ENCODE results near the gene GRPEL1.

The GRPEL1 gene

GRCh38 chr4:7024336-7024890 is 43.5 kb downstream of the GRPEL1 start:
- no peak for TF ChIP-seq REST (IDR thresholded peaks at IDR 0.05; ENCODE audit: insufficient read depth in 1 of 2, low read depth in 2 of 2, low read length in 2 of 2)
- TF ChIP-seq FOXP2 (optimal IDR thresholded peaks at IDR 0.05; ENCODE audit: borderline replicate concordance, extremely low read depth, extremely low read length, insufficient read depth), result no peak
- no peak for TF ChIP-seq SIN3A (IDR thresholded peaks at IDR 0.05; ENCODE audit: borderline replicate concordance, insufficient read depth, low read length)
- no peak for TF ChIP-seq TAF1 (IDR thresholded peaks at IDR 0.05; ENCODE audit: borderline replicate concordance, insufficient read depth, low read length)
- no peak for TF ChIP-seq POLR2AphosphoS5 (IDR thresholded peaks at IDR 0.05; ENCODE audit: low read depth, low read length)

GRCh38 chr4:7023901-7024300 is 44.0 kb downstream of the GRPEL1 start:
- no peak for TF ChIP-seq TAF1 (IDR thresholded peaks at IDR 0.05; ENCODE audit: borderline replicate concordance, insufficient read depth, low read length)
- TF ChIP-seq REST (IDR thresholded peaks at IDR 0.05; ENCODE audit: insufficient read depth in 1 of 2, low read depth in 2 of 2, low read length in 2 of 2), result no peak
- TF ChIP-seq FOXP2 (optimal IDR thresholded peaks at IDR 0.05; ENCODE audit: borderline replicate concordance, extremely low read depth, extremely low read length, insufficient read depth), result no peak
- no peak for TF ChIP-seq POLR2AphosphoS5 (IDR thresholded peaks at IDR 0.05; ENCODE audit: low read depth, low read length)
- no peak for TF ChIP-seq SIN3A (IDR thresholded peaks at IDR 0.05; ENCODE audit: borderline replicate concordance, insufficient read depth, low read length)

- no peak for TF ChIP-seq REST (IDR thresholded peaks at IDR 0.05; ENCODE audit: insufficient read depth in 1 of 2, low read depth in 2 of 2, low read length in 2 of 2)
- TF ChIP-seq POLR2AphosphoS5 (IDR thresholded peaks at IDR 0.05; ENCODE audit: low read depth, low read length), result no peak
- TF ChIP-seq SIN3A (IDR thresholded peaks at IDR 0.05; ENCODE audit: borderline replicate concordance, insufficient read depth, low read length), result no peak
- TF ChIP-seq TAF1 (IDR thresholded peaks at IDR 0.05; ENCODE audit: borderline replicate concordance, insufficient read depth, low read length), result no peak
- TF ChIP-seq FOXP2 (optimal IDR thresholded peaks at IDR 0.05; ENCODE audit: borderline replicate concordance, extremely low read depth, extremely low read length, insufficient read depth), result no peak
Observed at GRCh38 chr4:7023486-7023885, 44.4 kb downstream of the GRPEL1 start.

- TF ChIP-seq TAF1 (IDR thresholded peaks at IDR 0.05; ENCODE audit: borderline replicate concordance, insufficient read depth, low read length) (no peak), SIN3A (IDR thresholded peaks at IDR 0.05; ENCODE audit: borderline replicate concordance, insufficient read depth, low read length) (no peak), POLR2AphosphoS5 (IDR thresholded peaks at IDR 0.05; ENCODE audit: low read depth, low read length) (no peak), FOXP2 (optimal IDR thresholded peaks at IDR 0.05; ENCODE audit: borderline replicate concordance, extremely low read depth, extremely low read length, insufficient read depth) (no peak), REST (IDR thresholded peaks at IDR 0.05; ENCODE audit: insufficient read depth in 1 of 2, low read depth in 2 of 2, low read length in 2 of 2) (no peak)
Observed at GRCh38 chr4:7021930-7022664, 45.8 kb downstream of the GRPEL1 start.
